ENCODE measurements around the gene PRAC2. TPM values are rescaled to one million over a fixed set of nuclear protein-coding genes. Genes with fewer than 3 reads are reported as not detected.
"Not testable (repeated sequence)": the region's sequence is repeated elsewhere in the genome, so short reads cannot be mapped to it uniquely, and the experiment has no call there.

PRAC2 gene
- total RNA-seq, 1 donor from 2014 or later, result not detected

DNA sequence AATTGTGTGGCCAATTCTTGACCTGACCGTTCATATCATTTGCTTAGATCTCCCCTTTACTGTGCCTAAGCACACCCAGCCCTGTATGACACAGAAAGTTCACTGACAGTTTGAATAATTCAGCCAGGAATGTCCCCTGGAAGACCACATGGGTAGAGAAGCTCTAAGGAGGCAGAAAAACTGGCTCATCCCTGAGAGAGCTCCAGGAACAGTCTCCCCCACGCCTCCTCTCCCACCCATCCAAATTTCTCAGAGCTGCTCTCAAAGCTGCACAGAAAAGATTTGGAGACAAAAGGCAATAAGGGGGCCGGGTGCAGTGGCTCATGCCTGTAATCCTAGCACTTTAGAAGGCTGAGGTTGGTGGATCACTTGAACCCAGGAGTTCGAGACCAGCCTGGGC lies 11.9 kb upstream of the PRAC2 start:
- FAIRE-seq (no peak), DNase-seq (ENCODE audit: low read depth) (no peak)
- H3K36me3 ChIP-seq (ENCODE audit: control insufficient read depth, insufficient read depth, low read length), result no peaks in the 10 kb centered on the region
- no peak overlapping the region for H3K4me3 ChIP-seq (ENCODE audit: low read depth, low read length)
- peaks cover 13% of the 10 kb centered on the region for H3K27me3 ChIP-seq (ENCODE audit: control insufficient read depth, insufficient read depth, low read length)
- TF ChIP-seq, protein P1, sequence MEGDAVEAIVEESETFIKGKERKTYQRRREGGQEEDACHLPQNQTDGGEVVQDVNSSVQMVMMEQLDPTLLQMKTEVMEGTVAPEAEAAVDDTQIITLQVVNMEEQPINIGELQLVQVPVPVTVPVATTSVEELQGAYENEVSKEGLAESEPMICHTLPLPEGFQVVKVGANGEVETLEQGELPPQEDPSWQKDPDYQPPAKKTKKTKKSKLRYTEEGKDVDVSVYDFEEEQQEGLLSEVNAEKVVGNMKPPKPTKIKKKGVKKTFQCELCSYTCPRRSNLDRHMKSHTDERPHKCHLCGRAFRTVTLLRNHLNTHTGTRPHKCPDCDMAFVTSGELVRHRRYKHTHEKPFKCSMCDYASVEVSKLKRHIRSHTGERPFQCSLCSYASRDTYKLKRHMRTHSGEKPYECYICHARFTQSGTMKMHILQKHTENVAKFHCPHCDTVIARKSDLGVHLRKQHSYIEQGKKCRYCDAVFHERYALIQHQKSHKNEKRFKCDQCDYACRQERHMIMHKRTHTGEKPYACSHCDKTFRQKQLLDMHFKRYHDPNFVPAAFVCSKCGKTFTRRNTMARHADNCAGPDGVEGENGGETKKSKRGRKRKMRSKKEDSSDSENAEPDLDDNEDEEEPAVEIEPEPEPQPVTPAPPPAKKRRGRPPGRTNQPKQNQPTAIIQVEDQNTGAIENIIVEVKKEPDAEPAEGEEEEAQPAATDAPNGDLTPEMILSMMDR (IDR thresholded peaks at IDR 0.05; ENCODE audit: insufficient read depth, low read length, severe bottlenecking), result no peak

DNA sequence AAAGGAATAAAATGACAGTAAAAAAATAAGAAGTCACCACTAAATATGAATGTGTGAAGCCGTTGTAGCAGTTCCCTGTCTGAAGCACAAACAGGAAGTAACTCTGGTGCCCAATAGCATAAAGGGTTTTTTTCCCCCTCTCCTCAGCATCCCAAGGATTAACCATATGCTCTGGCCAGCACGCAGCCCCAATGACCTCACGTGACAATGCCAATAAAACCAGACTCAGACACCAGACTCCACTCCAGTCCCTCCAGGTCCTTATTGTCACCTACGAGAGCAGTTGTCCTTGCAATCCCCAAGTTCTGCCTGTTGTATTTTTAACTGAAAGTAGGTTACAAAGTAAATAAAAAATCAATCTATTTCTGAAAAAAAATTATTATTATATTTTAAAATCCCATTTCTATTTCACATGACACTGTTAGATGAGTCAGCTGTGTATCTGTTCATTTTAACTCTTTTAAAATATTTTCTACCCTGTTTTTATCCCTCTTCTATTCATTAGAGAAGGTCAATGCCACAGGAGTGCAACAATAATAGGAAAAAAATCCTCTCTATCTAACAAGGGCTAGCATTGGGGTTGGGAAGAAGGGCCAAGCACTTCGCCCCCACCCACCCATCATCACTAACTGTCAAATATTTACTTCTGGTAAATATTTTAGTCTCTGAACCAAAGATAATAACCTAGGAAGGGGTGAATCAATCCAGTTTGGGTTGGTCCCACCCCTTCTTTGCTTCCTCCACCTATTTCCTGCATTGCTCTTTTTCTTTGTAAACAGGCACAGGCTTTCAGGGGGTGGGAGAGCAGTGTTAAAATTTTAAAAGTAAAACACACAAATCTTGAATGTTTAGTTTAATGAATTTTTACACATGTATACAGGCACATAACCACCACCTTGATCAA lies 7.2 kb upstream of the PRAC2 start:
- FAIRE-seq (no peak), DNase-seq (ENCODE audit: low read depth) (no peak)
- TF ChIP-seq, protein P1 (IDR thresholded peaks at IDR 0.05; ENCODE audit: insufficient read depth, low read length, severe bottlenecking), result no peak
- no peaks in the 10 kb centered on the region for H3K36me3 ChIP-seq (ENCODE audit: control insufficient read depth, insufficient read depth, low read length)
- no peak overlapping the region for H3K4me3 ChIP-seq (ENCODE audit: low read depth, low read length)
- peaks cover 39% of the 10 kb centered on the region for H3K27me3 ChIP-seq (ENCODE audit: control insufficient read depth, insufficient read depth, low read length)

DNA sequence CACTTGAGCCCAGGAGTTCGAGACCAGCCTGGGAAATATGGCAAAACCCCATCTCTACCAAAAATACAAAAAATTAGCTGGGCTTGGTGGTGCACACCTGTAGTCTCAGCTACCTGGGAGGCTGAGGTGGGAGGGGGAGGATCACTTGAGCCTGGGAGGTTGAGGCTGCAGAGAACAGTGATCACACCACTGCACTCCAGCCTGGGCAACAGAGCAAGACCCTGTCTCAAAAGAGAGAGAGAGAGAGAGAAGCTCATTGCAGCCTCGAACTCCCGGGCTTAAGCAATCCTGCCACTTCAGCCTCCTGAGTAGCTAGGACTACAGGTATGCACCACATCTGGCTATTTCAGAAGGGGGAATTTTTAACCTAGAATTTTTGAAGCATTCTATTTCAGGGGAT lies 6.4 kb upstream of the PRAC2 start:
- H3K27me3 ChIP-seq (ENCODE audit: control insufficient read depth, insufficient read depth, low read length), result peaks cover 45% of the 10 kb centered on the region
- H3K36me3 ChIP-seq (ENCODE audit: control insufficient read depth, insufficient read depth, low read length); H3K4me3 ChIP-seq (ENCODE audit: low read depth, low read length); DNase-seq (ENCODE audit: low read depth); FAIRE-seq: not testable (repeated sequence)

DNA sequence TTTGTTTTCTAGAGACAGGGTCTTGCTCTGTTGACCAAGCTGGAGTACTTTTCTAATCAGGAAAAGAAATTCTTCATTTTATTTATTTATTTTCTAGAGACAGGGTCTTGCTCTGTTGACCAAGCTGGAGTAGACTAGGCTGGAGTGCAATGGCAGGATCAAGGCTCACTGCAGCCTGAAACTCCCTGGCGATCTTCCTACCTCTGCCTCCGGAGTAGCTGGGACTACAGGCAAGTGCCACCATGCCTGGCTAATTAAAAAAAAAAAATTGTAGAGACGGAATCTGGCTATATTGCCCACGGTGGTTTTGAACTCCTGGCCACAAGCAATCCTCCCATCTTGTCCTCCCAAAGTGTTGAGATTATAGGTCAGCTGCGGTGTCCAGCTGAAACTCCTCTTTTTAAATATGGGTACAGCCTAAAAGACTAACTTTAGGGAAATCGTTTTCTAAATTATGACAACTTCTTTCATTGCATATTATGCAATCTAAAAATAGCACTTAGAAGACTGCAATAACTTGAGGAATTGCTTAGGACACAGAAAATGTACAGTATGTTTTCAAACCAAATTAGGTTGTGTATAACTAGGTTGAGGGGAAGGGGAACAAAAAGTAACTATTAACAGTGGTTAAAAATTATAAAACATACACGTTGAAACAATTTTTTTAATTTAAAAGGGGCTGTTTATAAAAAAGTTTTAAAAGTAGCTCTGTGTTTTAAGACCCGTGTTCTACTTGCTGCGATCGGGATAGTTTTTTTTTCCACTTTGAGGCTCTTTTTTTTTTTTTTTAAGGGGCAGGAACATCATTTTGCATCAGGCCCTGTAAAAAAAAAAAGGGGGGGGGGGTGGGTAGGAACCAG lies 5.4 kb upstream of the PRAC2 start:
- Histone ChIP-seq H3K36me3 (ENCODE audit: control insufficient read depth, insufficient read depth, low read length) (no peaks in the 10 kb centered on the region), H3K4me3 (ENCODE audit: low read depth, low read length) (no peak overlapping the region), H3K27me3 (ENCODE audit: control insufficient read depth, insufficient read depth, low read length) (peaks cover 50% of the 10 kb centered on the region)
- DNase-seq (ENCODE audit: low read depth) (no peak), FAIRE-seq (no peak)
- TF ChIP-seq, protein P1 (IDR thresholded peaks at IDR 0.05; ENCODE audit: insufficient read depth, low read length, severe bottlenecking), result no peak

DNA sequence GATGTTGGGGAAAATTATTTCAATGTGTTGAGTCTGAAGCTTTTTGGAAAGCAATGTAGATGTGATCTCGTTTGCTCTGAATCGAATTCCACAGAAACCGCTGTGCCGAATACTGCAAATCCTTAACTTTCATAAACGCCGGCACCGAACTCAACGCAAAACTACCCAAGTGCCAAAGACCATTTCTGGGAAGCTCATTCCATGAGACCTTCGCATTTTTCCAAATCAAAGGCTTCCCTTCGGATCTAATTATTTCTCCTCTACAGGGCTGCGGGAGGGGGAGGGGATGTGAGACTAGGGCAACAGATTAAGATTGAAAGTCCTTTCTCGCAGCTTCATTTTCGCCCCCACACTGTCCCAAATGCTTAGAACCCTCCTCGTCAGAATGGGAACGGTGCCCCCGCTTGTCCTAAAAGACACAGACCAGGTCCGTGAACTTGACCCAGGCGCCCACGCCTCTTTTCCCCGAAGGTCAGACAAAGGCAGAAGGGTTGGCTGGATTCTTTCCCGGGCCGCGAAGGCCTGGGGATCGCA lies 4.7 kb upstream of the PRAC2 start:
- TF ChIP-seq, protein P1 (IDR thresholded peaks at IDR 0.05; ENCODE audit: insufficient read depth, low read length, severe bottlenecking), result no peak
- no peak for DNase-seq (ENCODE audit: low read depth)
- peaks cover 57% of the 10 kb centered on the region for H3K27me3 ChIP-seq (ENCODE audit: control insufficient read depth, insufficient read depth, low read length)
- no peak overlapping the region for H3K4me3 ChIP-seq (ENCODE audit: low read depth, low read length)
- no peak for FAIRE-seq
- no peaks in the 10 kb centered on the region for H3K36me3 ChIP-seq (ENCODE audit: control insufficient read depth, insufficient read depth, low read length)
